ENCODE results near the gene CLCN7. TPM values are rescaled to one million over a fixed set of nuclear protein-coding genes. Genes with fewer than 3 reads are reported as not detected.

Gene CLCN7, protein sequence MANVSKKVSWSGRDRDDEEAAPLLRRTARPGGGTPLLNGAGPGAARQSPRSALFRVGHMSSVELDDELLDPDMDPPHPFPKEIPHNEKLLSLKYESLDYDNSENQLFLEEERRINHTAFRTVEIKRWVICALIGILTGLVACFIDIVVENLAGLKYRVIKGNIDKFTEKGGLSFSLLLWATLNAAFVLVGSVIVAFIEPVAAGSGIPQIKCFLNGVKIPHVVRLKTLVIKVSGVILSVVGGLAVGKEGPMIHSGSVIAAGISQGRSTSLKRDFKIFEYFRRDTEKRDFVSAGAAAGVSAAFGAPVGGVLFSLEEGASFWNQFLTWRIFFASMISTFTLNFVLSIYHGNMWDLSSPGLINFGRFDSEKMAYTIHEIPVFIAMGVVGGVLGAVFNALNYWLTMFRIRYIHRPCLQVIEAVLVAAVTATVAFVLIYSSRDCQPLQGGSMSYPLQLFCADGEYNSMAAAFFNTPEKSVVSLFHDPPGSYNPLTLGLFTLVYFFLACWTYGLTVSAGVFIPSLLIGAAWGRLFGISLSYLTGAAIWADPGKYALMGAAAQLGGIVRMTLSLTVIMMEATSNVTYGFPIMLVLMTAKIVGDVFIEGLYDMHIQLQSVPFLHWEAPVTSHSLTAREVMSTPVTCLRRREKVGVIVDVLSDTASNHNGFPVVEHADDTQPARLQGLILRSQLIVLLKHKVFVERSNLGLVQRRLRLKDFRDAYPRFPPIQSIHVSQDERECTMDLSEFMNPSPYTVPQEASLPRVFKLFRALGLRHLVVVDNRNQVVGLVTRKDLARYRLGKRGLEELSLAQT
- 42.8 and 55.6 TPM in 2 replicates for total RNA-seq (2014; rRNA removed)
- polyA plus RNA-seq (2012) = 46.6 TPM

DNA sequence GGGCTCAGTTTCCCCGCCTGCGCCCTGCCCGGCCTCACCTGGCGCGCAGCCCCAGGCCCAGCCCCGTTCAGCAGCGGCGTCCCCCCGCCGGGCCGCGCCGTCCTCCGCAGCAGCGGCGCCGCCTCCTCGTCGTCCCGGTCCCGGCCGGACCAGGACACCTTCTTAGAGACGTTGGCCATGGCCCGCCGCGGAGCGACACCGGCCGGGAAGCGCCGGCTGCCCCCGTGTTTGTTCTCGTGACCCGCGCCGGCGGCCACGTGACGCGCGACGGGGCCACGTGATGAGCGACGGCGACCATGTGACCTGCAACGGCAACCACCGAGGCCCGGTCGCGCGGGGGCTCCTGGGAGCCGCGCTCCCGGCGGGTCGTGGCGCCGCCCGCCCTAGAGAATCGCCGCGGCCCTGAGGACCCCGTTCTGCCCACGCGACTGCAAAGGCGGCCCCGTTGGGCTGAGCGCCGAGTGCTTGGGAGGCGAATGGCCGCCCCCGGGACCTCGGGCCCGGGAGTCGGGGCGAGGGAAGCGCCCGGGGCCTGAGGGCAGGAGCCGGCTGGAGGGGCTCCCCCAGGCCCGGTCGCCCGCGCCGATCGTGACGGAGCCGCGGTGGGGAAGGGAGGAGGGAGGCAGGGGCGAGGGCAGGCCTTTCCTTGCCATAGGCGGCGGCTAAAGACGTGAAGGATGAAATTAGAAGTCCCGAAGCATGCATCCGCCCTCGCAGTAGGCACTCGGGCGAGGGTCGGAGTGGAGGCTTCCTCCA, at the start of gene CLCN7:
TSS of gene CLCN7 (minus strand) at position 233 of the 756 bp plus-strand sequence. CDS start at position 179, 54 bp downstream.
- DNase-seq (ENCODE audit: low read depth) = peak; percentile 79

DNA sequence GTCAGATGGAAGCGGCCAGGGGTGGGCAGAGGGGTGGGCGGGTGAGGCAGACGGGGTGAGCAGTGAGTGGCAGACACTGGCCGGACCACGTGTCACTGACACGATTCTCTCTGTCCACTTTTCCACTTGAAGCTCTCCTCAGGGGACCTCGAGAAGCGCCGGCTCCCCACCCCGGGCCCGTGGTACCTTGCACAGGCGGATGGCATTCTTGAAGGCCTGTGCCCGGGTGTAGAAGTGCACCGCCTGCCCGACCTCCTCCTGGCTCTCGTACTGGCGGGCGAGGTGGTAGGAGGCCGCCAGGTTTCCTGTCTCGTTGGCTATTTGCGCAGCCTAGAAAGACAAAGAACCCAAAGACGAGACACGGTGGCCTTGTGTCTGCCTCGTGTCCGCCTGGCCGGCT, 49.5 kb upstream of the CLCN7 start:
- DNase-seq (ENCODE audit: low read depth) = no peak

DNA sequence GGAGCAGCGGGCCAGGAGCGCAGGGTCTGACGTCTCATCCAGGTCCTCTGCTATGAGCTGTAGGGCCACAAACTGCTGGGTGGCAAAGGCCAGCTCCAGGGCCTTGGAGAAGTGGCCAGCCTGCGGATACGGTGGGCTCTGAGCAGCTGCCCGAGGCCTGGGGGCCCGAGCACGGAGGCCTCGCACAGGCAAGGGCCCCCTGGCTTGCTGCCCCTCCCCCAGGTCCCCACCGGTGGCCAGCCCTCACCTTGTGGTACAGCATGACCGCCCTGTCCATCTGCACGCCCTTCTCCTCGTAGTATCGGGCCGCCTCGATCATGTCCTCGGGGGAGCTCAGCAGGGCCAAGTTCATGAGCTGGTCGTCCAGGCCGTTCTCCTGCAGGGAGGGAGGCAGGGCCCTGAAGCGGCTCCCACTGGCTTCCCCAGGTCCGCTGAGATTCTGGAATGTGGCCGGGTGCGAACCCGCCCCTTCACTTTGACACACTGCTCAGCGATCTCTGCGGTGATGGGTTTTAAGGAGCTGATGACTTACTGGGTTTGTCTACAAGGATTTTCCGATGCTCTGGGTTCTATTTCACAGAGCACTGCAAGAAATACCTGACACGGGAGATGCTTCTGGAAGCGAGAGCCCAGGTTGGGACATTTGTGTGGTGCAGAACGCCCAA, 48.9 kb upstream of the CLCN7 start:
- DNase-seq (ENCODE audit: low read depth) = no peak

DNA sequence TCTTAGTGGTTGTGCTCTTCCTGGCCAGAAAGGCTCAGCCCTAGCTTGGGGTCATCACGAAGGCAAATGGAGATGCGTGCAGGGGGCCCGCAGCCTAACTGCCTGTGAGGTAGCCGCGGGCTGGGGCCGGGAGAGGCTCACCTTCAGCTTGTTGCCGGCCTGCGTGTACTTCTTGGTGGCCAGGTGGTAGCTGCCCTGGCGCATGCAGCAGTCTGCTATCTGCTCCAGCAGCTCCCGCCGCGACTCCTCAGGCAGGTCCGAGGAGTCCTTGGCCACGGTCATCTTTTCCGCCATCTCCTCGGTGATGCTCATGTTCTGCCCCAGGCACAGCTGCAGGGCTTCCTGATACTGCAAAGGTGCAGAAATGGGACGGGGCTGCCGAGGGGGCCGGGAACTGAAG, 45.6 kb upstream of the CLCN7 start:
- DNase-seq (ENCODE audit: low read depth) = no peak

DNA sequence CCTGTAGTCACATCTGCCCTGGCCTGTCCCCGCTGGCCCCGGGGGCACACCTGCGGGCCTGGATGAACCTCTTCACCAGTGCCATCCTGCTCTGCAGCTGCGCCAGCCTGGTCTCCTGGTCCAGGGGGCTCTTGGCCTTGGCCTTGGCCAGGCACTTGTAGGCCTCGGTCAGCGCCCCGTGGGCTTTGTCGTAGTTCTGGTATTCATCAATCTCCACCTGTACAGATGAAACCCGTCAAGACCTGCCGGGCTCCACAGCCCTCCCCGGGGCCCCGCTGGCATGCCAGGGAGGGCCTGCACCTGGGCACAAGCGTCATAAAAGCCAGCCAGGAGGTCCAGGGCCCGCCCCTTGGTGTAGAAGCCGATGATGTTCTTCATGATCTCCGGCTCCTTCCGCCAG, 45.0 kb upstream of the CLCN7 start:
- no peak for DNase-seq (ENCODE audit: low read depth)

DNA sequence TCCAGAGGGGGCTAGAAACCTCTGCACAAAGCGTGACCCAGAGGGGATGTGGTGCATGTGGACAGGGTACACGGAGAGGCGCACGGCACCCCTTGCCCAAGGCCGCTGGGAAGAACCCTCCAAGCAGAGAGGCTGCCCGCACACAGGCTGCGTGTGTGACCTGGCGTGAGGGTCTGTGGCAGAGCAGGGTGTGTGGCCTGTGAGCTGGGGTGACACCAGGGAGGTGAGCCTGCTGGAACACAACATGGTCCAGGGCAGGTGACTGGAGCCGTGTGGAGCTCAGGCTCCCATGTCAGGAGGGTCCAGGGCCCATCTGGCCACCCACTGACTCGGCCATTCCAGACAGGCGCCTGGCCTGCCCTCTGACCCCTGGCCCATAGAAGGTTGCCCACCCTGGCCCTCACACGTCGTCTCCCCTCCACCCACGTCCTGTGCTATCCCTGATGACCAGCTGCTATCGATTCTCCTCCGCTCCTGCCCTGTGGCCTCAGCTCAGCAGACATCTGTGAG, 43.9 kb upstream of the CLCN7 start:
- DNase-seq (ENCODE audit: low read depth) = no peak

DNA sequence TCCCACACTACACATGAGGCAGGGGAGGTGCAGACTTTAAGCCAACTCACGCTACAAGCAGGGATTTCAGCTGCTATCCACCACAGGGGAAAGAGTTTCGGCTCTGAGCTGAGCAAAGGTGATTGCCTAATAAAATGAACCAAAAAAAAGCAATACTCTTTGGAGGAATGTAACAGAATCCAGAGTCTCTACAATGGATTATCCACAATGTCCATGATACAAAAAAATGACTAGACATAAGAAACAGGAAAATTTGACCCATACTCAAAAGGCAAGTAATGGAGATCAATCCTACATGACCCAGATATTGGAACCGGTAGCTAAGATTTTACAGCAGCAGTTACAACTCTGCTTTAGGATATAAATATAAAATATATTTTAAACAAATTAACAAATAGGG, 39.7 kb upstream of the CLCN7 start:
- DNase-seq (ENCODE audit: low read depth) = no peak

DNA sequence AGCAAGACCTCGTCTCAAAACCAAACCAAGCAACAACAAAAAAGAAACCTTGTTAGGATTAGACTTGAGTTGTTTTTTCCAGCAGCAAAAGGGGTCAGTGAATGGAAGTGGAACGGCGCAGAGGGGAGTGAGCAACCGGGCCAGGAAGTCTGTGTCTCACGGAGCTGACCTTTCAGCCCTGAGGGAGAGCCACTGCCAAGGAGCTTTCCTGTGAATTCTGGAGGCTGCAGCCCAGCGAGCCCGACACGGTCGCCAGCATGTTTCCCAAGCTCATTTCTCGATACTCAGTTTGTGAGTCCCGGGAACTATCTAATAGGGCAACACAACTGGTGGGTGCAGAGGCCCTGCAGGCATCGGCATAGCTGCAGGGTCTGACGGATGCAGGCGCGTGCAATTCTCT, 37.9 kb upstream of the CLCN7 start:
- no peak for DNase-seq (ENCODE audit: low read depth)

DNA sequence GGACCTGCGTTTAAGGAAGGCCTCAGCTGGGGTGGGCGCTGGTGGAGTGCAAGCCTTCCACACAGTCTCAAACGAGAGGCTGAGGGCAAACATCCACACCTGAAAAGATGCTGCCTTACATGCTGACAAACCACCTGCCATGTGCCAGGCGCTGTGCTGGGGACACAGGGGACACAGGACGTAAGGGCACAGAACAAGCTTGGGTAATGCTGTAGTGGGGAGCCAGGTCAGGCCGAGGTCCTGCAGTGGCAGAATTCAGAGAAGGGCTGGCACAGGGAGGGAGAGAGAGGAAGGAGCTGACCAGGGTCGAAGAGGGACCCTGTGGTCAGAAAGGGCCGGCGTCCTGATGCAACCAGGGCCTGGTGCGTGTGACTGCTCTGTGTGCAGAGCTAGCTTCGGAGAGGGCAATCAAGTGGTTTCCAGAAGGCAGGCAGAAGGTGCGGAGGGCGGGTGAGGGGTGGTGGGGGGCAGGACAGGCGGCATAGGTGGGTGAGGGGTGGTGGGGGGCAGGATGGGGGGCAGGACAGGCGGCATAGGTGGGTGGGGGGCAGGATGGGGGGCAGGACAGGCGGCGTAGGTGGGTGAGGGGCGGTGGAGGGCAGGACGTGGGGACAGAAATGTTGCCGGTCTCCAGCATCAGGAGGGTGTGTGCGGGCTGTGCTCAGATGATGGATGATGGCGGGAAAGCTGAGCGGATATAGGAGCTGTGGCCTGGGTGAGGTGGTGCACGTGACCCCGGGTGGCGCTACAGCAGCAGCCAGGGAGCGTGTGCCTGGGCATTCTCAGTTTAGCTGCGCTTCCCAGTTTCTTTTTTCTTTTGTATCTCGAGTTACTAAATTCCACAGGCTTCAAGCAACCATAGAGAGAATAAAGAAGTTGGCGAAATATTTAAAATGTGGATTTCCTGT, 37.1 kb upstream of the CLCN7 start:
- peak; percentile 2 for DNase-seq (ENCODE audit: low read depth)

DNA sequence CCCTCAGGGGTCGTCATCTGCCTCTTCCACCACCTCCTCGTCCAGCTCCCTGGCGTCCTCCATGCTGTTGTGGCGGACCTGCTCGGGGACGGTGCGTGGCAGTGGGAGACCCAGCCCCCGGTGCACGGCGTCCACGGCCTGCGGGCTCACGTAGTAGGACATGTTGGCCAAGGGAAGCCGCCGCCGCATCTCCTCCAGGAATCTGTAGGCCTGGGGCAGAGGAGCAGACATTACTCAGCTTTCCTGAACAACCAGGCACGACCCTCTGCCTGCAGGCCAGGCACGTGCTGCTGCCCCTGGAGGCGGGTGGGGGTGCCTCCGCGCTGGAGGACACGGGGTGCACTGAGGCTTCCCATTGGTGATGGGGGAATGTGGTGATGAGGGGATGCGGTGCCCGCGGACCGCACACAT, 36.1 kb upstream of the CLCN7 start:
- no peak for DNase-seq (ENCODE audit: low read depth)

DNA sequence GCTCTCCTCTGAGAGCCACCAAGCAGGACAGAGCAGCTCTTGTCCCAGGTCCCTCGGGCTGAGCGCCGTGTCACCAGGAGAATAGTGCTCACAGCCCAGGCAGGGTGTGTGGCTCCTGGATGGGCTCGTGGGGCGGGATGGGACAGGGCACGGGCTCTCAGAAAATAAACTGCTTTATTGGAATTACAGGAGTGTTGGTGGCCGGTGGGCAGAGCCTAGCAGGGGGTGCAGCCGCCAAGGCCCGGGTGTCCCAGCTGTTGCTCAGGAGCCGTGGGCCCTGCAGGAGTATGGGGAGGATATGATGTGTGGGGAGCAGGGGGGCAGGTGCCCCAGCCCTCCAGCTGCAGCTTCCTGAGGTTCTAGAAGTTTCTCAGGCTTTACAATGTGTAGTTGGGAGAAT, 35.4 kb upstream of the CLCN7 start:
- no peak for DNase-seq (ENCODE audit: low read depth)

DNA sequence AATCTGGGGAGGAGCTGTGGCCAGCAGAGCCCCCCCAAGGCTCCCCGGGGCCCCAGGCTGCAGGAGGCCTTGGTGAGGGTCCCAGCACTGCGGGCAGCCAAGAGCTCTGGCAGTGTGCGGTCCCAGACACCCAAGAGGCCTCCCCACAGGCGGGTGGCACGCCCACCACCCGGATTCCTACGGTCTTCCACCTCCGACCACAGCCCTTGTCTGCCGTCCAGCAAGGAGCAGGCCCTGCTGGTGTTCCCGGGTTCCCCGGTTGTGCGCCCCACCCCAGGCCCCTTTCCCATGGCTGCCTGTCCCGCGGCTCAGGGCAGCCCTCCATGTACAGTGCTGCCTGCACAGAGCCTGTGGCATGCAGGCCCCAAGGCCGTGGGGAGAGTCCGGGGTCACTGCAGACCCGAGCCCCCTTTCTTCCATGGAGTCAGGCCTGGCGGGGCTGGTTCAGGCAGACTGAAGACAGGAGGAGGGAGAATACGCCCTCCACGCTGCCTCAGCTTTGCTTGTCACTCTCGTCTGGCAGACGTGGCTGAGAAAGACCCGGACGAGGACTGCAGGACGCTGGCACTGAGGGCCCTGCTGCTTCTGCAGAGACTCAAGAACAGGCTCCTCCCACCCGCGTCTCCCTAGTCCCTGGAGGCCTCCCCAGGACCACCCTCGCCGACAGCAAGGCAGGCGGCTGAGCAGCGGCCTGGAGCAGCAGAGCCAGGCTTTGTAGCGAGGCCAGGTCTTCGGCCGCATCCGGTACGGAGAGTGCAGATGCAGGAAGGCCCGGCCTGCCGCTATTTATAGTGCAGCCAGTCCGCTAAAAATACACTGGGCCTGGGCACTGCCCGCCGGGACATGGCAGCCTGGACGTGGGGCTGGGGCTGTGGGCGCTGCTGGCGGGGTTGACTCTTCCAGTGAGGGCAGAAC, 34.7 kb upstream of the CLCN7 start:
- no peak for DNase-seq (ENCODE audit: low read depth)

DNA sequence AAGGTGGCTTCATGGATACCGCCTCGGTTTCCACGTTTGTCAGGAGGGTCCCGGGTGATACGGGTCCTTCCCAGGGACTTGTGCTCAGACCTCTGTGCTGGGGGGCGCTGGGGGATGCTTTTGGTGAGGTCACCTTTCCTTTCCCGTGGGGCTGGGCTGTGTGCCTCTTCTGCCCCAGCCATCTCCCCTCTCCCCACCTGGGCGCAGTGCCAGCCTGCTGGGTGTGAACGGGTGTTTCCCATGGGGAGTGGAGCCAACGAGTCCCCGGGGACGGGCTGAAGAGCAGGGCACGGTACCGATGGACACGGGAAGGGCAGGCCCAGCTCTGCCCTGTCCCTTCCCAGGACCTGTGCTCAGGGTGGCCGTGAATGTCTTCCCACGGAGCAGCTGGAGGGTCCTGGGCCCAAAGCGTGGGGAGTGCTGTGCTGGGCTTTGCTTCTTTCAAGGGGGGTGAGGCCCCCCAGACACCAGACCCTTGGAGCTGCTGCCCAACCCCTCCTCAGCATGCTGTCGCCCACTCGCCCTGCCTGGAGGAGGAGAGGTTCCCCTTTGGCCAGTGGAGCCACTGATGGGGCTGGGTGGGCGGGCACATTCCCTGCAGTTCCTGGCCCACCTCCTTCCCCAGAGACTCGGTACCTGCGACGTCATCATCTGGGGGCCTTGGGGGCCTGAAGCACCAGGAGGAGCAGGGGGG, 33.8 kb upstream of the CLCN7 start:
- no peak for DNase-seq (ENCODE audit: low read depth)

DNA sequence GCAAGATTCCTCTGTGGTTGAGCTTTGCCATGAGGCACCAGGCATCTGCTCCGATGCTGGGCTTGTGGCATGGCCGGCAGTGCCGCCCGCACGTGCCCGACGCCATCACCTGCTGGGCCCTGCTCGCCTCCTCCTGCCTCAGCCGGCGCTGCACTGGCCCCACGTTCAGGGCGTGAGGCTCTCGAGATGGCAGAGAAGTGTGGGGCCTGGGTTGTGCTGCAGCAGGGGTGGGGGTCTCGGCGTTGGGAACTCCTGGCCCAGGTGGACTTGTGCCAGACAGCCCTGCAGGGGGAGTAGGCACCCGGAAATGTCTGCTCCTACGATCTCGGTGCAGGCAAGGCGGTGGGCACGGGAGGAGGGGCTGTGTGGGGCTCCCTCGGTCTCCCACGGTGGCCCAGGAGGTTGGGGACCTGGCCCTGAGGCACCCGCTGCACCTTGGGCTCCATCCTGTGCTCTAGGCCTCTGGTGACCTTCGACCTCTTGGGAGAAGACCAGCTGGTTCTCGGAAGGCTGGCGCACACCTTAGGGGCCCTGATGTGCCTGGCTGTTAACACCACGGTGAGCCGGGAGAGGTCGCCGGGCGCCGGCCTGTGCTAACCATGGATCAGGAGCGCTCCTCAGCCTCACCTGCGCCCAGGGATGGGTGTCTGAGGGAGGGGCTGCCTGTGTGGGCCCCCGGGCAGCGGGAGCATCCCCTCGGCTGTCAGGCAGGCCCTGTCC, 31.8 kb upstream of the CLCN7 start:
- no peak for DNase-seq (ENCODE audit: low read depth)

DNA sequence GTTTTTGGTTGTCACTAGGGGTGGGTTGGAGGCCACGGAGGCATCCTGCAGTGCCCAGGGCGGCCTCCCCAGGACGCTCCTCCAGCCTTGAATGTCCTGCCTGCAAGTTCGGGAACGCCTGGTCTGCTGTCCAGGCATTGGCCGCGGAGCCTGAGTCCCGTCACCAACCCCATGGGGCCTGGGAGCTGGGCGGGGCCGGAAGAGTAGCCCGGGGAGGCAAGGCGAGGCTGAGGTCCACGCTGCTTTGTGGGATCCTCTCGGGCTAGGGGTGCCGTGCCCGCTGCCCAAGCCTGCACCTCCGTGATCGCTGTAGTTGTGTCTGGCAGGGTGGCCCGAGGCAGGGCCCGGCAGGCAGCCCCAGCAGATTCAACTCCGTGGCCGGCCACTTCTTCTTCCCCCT, 31.1 kb upstream of the CLCN7 start:
- no peak for DNase-seq (ENCODE audit: low read depth)

DNA sequence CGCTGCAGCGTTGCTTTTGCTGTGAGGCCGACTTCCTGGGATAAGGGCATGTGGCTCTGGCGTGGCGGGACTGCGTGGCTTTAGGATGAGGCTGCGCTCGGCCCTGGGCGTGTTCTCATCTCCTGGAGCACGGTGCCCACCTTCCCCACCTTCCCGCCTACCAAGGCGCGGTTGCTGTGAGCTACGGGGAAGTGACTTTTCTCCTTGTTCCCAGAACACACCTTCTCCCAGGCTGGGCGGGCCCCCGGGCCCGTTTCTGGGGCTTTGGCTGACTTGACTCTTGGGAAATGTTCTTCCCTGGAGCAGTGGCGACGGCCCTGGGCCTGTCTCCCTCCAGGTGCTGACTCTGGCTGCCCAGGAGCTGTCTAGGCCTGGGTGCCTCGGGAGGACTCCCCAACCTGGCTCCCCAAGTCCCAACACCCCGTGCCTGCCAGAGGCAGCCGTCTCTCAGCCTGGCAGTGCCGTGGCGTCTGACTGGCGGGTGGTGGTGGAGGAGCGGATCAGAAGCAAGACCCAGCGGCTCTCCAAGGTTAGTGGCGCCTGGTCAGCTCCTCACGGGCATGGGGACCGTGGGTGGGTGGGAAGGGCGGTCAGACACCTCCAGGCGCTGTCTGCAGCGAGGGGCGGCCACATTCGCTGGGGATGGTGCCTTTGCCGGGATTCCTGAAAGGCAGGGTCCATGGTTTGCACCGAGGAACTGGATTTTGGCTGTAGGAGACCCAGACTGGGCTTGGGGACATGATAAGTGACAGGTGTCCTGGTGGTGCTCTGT, 30.4 kb upstream of the CLCN7 start:
- no peak for DNase-seq (ENCODE audit: low read depth)
